ENCODE measurements around the gene RBM28.

The RBM28 gene

DNA sequence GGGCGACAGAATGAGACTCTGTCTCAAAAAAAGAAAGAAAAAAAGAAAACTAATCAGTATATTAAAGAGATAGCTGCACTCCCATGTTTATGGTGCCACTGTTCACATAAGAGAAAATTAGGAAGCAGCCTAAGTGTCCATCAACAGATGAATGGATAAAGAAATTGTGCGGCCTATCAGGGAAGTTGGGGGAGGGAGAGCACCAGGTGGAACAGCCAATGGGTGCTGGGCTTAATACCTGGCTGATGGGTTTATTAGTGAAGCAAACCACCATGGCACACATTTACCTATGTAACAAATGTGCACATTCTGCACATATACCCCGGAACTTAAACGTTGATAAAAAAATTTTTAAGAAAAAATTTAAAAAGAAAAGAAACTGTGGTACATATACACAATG lies 26.8 kb upstream of the RBM28 start:
- DNase-seq (ENCODE audit: low read depth): no peak

DNA sequence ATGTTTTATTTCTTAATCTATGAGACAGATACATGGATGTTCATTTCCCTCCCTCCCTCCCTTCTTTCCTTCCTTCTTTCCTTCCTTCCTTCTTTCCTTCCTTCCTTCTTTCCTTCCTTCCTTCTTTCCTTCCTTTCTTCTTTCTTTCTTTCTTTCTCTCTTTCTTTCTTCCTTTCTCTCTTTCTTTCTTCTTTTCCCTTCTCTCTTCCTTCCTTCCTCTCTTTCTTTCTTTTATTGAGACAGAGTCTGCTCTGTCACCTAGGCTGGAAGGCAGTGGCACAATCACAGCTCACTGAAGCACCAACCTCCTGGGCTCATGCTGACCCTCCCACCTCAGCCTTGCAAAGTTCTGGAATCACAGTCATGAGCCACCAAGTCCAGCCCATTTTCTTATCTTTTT lies 23.3 kb upstream of the RBM28 start:
- no peak for DNase-seq (ENCODE audit: low read depth)

DNA sequence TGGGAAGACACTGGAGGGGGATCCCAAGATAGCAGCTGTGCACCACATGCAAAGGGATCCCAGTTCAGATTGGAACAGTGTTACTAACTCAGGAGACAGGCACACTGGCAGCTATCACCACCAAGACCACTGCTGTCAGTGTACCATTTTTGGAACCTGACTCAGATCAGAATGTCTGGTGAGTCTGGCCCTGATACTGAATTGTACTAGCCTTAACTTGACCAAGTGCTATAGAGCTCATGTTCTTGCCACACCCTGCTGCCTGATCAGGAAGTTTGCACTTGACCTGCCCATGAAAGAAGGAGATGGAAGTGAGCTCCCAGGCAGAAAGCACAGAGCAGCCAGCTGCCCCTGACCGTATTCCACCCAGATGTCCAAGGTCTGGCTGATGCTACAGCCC lies 22.6 kb upstream of the RBM28 start:
- DNase-seq (ENCODE audit: low read depth): no peak

GRCh38 chr7:128365432-128365831 lies 21.7 kb upstream of the RBM28 start:
- DNase-seq (ENCODE audit: low read depth): no peak

- no peak for DNase-seq (ENCODE audit: low read depth)
Observed at GRCh38 chr7:128364166-128364870, 20.6 kb upstream of the RBM28 start.

DNA sequence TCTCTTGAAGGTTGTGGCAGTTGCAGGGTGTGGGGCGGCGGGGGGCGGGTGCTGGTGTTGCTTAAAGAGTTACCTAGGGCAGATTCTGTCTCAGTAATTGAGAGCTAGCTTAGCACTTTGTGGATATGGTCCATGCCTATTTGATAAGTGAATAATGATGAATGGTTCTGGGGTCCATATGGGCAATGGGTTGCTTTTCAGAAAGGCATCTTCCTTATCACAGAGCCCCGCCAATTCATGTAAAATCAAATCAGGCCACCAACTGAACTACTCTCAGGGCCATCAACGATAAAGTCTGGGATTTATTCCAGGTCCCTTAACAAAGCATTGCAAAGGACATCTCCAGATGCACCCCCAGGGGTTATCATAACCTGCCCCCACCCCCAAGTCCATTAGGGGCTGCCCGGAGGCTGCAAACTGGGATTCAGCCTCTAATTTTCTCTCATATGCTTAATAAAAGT lies 19.6 kb upstream of the RBM28 start:
- DNase-seq (ENCODE audit: low read depth): no peak

DNA sequence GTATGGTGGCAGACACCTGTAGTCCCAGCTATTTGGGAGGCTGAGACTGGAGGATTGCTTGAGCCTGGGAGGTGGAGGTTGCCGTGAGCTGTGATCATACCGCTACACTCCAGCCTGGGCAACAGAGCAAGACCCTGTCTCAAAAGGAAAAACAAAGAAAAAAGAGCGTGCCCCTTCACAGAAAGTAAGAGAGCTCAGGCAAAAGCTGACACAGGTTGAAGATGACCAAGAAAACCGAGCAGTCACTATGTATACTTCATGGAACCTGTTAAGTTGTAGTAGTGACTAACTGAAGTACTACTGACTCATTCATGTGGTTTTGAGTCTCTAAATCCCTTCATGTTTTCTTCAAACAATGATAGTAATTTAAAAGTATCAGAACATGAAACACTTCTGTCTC lies 19.0 kb upstream of the RBM28 start:
- DNase-seq (ENCODE audit: low read depth): peak; percentile 21

DNA sequence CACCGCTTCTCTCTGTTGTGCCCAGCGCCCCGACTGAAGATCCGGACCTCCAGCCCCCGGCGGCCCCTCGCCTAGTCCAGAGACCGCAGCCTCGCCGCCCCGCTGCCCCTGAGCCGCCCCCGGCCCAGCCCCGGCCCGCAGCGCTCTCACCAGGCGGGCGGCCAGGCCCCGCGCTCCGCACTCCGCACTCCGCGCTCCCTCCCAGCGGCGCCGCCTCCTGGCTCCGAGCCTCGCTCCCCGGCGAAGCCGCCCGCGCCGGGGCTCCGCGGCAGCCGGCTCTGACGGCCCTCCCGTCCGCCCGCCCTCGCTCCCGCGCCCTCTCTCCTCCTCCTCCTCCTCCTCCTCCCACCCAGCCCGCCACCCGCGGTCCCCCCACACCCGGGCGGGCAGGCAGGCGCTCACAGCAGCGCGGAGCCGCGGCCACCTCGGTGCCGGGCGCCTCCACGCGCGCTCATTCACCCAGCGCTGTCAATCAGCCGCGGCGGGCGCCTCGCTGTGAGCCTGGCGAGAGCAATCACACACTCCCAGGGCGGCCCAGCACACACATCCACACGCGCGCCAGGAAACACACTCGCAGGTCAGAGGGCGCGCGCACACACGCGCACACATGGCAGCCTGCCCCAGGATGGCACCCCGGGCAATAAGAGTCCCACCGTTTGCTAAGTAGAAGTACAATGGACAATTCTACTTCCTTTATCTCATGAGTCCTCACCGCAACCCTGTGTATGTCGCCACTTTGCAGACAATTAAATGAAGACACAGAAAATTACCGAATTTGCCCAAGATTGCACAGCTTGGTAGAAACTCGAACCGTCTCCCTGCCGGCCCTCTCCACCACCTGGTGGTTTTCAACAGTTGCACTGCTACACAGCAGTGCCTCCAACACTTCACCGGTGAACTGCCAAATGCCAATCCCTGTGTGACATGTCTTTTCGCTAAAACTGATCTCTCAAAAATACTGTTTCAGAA lies 18.0 kb upstream of the RBM28 start, which contains the start of gene PRRT4:
TSS of gene PRRT4 (minus strand) at position 280 of the 969 bp plus-strand sequence.
- no peak for DNase-seq (ENCODE audit: low read depth)

DNA sequence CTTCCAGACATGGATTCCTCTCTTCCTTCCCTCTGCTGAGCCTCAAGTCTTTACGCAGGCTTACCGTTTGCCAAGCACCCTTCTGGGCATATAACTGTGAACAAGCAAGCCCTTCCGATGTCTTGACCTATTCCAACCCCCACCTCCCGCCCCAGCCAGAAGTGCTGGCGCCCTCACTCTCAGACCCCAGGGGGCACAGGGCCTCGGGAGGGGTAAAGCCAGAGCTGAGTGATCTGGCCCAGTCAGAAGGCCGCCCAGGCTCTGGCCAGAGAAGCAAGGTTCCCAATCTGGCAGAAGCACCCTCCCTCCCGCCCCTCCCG lies 16.6 kb upstream of the RBM28 start:
- DNase-seq (ENCODE audit: low read depth): no peak

- DNase-seq (ENCODE audit: low read depth): no peak
Observed at GRCh38 chr7:128359939-128360338, 16.2 kb upstream of the RBM28 start.

- no peak for DNase-seq (ENCODE audit: low read depth)
Observed at GRCh38 chr7:128359336-128359735, 15.6 kb upstream of the RBM28 start.

DNA sequence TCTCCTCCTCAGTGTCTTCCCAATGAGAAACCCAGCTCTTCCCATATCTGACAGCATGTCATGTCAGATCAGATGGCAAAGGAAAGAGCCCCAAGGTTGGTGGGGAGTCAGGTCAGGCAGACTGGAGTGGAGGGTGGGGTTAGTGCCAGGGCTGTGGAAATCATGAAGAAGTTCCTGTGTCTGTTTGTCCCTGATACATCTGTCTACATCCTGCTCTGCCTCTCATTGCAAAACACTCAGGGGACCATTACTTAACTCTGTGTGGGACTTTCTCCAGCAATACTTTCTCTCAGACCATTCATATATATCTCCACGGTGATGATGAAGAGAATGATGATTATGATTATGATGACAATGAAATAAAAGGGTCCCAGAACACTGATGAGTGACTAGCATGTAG lies 14.5 kb upstream of the RBM28 start:
- DNase-seq (ENCODE audit: low read depth): no peak

GRCh38 chr7:128357217-128357613 lies 13.5 kb upstream of the RBM28 start:
- no peak for DNase-seq (ENCODE audit: low read depth)

DNA sequence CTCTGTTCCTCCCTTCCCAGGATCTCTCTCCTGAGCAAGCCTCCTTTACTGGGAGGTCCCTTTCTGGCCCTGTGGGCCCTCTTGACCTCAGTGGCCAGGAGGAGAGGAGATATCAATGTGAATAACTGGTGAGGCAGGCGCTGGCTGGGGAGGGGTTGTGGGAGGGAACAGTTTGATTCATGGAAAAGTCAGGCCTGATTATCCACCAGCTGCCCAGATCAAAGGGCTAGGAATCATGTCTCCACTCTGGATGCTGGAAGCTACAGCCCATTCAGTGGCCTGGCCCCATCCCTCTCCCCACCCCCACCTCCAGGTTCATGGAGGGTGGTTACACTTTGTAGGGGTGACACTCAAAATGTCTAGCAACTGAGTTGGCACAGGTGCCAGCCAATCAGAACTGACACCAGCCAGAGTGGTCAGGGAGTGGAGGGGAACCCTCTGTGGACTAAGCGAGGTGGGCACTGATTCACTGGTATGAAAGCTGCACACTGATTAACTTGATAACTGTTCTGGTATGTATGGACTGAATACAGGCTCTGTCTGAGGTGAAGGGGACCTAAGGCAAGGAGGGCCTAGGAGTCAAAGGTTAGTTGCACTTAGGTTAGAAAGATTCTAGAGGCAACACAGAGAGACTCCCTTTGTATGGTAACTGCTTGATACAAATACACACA lies 13.0 kb upstream of the RBM28 start:
- DNase-seq (ENCODE audit: low read depth): no peak

DNA sequence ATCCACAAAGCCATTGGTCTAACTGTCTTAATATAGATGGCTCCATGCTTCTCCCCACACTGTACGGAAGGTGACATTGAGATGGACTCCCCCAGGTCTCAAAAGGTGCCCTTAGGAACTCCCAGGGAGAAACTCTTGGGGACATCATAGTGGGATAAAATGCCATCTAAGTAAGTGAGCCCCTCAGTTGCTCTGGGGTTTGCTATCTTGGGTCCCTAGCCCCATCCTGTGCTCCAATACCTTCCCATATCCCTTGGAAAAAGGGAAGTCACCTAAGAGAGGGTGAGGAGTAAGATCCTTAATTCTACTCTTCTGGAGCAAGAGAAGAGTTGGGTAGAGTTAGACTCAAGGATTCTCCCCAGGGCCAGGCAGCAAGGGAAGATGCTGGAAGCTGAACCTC lies 9.9 kb upstream of the RBM28 start:
- DNase-seq (ENCODE audit: low read depth): no peak

GRCh38 chr7:128353189-128353588 lies 9.5 kb upstream of the RBM28 start:
- DNase-seq (ENCODE audit: low read depth): no peak

DNA sequence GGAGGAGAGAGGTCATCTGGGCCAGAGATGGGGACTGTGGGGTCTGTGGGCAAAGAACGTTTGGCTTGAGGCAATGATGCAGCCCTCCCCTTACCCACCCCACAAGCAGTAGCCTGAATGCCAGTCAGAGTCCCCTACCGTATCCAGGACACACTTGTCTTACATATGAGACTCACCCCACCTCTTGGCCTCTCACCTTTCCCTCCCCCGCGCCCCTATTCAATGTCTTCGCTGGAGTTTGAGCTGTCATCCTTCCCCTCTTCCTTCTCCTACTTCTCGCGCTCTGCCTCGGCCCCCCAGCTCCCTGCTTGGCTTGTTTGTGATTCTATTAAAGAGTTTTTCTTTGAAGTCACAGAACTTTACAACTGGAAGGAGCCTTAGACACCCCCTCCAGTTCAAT lies 8.9 kb upstream of the RBM28 start:
- DNase-seq (ENCODE audit: low read depth): no peak

DNA sequence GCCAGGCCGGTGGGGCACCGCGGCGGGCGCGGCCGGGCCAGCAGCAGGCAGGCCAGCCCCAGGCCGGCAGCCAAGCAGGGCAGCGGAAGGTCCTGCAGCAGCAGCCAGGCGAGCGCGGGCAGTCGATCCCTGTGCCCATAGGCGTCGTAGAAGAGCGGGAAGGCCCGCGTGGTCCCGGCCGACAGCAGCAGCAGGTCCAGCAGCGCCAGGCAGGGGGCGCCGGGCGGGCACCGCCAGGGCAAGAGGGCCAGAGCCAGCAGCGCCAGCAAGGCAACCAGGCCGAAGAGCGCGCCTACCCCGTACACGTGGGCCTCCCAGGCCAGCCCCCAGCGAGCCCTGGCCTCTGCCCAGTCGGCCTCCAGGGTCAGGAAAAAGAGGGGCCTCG lies 8.4 kb upstream of the RBM28 start:
- DNase-seq (ENCODE audit: low read depth): no peak

DNA sequence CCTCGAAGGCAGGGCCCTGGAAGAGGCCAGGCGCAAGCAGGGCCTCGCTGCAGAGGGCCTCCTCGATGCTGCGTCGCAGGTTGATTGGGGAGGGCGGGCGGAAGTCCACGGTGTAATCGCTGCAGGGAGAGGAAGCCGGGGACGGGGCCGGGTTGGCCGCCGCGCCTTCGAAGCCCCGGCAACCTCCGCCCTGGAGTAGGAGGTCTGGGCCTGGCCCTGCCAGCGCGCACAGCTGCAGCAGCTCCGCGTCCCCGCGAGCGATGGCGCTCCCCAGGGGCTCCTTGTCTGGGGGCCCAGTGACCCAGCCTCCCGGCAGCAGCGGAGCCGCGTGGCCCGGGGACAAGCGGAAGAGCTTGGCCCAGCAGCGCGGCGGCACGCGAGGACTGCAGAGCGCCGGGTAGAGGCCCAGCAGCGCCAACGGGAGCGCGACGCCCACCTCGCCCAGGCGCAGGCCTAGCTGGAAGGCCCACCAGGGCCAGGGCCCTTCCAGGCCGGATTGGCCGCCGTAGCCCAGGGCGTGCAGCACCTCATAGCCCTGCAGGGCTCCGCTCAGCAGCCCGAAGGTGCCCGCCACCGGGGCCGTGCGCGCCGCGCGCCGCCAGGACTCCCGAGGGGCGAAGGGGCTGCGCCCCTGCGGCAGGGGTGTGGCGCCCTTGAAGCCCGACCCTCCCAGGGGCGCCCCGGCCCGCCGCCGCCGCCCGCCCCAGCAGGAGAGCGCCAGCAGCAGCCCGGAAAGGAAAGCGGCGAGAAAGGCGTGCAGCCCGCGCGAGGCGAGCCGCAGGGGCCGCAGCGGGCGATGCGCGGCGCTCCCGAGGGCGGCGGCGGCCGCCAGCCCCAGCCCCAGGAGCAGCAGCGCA lies 7.8 kb upstream of the RBM28 start:
- DNase-seq (ENCODE audit: low read depth): no peak

GRCh38 chr7:128350708-128351295 lies 7.1 kb upstream of the RBM28 start:
- DNase-seq (ENCODE audit: low read depth): no peak

- DNase-seq (ENCODE audit: low read depth): no peak
Observed at GRCh38 chr7:128349466-128349825, 5.7 kb upstream of the RBM28 start.

Measured in stromal cell of bone marrow (primary cell).